ENCODE data around the gene LRRTM3. TPM values are rescaled to one million over a fixed set of nuclear protein-coding genes. Genes with fewer than 3 reads are reported as not detected.

The LRRTM3 gene
- total RNA-seq, 1 donor from 2014 or later = not detected

DNA sequence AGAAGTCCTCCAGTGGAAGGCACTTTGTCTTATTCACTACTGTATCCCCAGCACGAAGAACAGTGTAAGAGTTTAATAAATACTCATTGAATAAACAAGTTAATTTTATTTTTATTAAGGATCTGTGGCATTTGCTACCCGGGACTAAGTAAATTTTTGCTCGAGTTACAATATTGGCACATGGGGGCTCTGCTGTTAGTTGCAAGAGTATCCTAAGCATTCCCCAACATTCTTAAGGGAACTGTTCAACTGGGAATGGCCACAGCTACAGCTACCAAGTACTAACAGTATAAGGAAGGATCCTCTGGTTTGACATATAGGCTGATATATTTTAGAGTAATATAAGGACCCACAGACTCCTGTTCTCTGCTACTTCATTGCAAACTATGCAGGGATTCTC lies 8.7 kb upstream of the LRRTM3 start:
- Histone ChIP-seq H3K27ac (no peak overlapping the region), H3K27me3 (no peaks in the 10 kb centered on the region), H3K4me3 (no peak overlapping the region), H3K9me3 (no peaks in the 10 kb centered on the region), H3K36me3 (no peaks in the 10 kb centered on the region), H3K4me1 (no peaks in the 10 kb centered on the region)
- DNase-seq (ENCODE audit: low spot score in 2 of 2) = no peak
- TF ChIP-seq CTCF (IDR thresholded peaks at IDR 0.05) = no peak
- intact Hi-C loops (cut with DNase I) = no loop called here

DNA sequence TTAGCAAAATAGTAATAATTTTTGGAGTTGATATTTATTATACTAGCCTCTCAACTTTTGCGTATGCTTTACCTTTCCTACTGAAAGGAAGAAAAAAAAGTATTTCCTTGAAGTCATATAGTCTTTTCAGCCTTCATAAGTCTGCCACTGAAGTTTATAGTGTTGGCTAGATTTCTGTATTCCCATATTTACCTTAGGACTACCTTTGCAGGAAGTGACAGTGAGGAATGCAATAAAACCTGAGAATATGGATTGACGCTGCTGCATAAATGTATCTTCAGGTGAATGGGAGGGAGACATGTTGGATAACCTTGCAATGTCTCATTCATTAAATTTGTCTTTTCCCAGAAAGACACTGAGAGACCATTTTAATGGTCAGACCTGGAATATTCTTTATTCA lies 6.6 kb upstream of the LRRTM3 start:
- intact Hi-C loops (cut with DNase I) = no loop called here
- Histone ChIP-seq H3K4me1 (no peaks in the 10 kb centered on the region), H3K27me3 (no peaks in the 10 kb centered on the region), H3K27ac (no peak overlapping the region), H3K9me3 (no peaks in the 10 kb centered on the region), H3K36me3 (no peaks in the 10 kb centered on the region), H3K4me3 (no peak overlapping the region)
- TF ChIP-seq CTCF (IDR thresholded peaks at IDR 0.05) = no peak
- DNase-seq (ENCODE audit: low spot score in 2 of 2) = no peak

- no peak for DNase-seq (ENCODE audit: low spot score in 2 of 2)
- TF ChIP-seq CTCF (IDR thresholded peaks at IDR 0.05) = no peak
- Histone ChIP-seq H3K4me3 (no peak overlapping the region), H3K4me1 (peaks cover 0 to 5% of the 10 kb centered on the region in 2 donors), H3K9me3 (no peaks in the 10 kb centered on the region), H3K27ac (no peak overlapping the region), H3K36me3 (no peaks in the 10 kb centered on the region), H3K27me3 (no peaks in the 10 kb centered on the region)
- intact Hi-C loops (cut with DNase I) = no loop called here
These were observed 1.0 kb upstream of the LRRTM3 start for GRCh38 chr10:66924674-66925345.

DNA sequence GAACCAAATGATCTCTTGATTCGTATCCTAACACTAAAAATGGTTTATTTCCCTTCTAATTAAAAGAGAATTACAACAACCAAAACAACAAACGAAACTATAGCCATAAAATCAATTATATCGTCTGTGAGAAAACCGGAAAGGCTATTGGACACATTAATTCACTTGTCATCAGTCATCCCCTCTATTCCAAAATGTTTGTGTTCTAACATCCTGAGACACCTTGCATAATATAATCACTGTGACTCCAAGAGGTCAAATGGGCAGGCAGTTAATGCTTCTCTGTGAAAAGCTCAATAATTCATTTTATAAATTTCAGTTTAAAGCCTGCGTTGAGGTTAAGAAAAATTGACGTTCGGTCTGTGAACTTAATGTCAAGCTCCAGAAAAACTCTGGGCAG lies 463 bp upstream of the LRRTM3 start:
- intact Hi-C loops (cut with DNase I) = no loop called here
- H3K9me3 ChIP-seq = no peaks in the 10 kb centered on the region
- peaks cover 0 to 5% of the 10 kb centered on the region in 2 donors for H3K4me1 ChIP-seq
- TF ChIP-seq CTCF (IDR thresholded peaks at IDR 0.05) = no peak
- H3K36me3 ChIP-seq = no peaks in the 10 kb centered on the region
- no peak overlapping the region for H3K27ac ChIP-seq
- H3K27me3 ChIP-seq = no peaks in the 10 kb centered on the region
- no peak overlapping the region for H3K4me3 ChIP-seq
- no peak for DNase-seq (ENCODE audit: low spot score in 2 of 2)

GRCh38 chr10:66926841-66927240 lies 1.0 kb downstream of the LRRTM3 start:
- Histone ChIP-seq H3K4me3 (no peak overlapping the region), H3K27ac (no peak overlapping the region), H3K4me1 (peaks cover 0 to 5% of the 10 kb centered on the region in 2 donors), H3K36me3 (no peaks in the 10 kb centered on the region), H3K9me3 (no peaks in the 10 kb centered on the region), H3K27me3 (no peaks in the 10 kb centered on the region)
- no peak for TF ChIP-seq CTCF (IDR thresholded peaks at IDR 0.05)
- DNase-seq (ENCODE audit: low spot score in 2 of 2) = no peak
- intact Hi-C loops (cut with DNase I) = no loop called here
